Measurements from ENCODE around the gene CALB2.

DNA sequence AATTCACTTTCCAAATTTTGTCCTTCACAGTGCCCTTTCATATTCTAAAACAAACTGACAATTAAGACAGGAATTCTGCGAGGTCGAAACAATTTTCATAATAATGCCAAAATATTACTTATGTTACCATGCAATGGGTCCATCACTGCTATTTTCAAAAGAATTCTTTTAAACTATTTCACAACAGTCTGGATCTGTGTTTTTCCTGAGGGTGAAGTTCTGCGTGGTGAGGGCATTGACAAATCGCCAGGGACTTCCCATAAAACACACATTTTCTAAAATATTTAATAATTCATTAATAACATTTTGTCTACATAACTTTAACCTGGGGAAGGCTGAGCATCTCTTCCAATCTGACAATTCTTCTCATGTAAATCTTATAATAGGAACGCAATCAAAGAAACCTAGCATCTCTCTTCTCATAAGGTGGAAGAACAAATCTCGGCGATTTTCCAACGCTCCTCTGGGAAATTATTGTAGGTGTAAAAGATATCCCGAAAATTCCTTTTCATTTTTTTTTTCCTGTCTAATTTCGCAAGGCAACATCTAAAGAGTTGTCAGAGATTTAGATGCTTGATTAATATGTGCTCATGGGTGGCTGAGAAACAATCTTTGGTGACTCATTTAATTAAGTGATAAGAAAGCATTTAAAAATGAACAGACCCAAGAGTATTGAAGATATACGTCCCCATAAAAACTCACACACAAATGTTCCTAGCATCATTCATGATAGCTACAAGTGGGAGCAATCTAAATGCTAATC, 41.5 kb downstream of the CALB2 start:
- TF ChIP-seq, protein P1, sequence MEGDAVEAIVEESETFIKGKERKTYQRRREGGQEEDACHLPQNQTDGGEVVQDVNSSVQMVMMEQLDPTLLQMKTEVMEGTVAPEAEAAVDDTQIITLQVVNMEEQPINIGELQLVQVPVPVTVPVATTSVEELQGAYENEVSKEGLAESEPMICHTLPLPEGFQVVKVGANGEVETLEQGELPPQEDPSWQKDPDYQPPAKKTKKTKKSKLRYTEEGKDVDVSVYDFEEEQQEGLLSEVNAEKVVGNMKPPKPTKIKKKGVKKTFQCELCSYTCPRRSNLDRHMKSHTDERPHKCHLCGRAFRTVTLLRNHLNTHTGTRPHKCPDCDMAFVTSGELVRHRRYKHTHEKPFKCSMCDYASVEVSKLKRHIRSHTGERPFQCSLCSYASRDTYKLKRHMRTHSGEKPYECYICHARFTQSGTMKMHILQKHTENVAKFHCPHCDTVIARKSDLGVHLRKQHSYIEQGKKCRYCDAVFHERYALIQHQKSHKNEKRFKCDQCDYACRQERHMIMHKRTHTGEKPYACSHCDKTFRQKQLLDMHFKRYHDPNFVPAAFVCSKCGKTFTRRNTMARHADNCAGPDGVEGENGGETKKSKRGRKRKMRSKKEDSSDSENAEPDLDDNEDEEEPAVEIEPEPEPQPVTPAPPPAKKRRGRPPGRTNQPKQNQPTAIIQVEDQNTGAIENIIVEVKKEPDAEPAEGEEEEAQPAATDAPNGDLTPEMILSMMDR (IDR thresholded peaks at IDR 0.05): no peak
- no peak for TF ChIP-seq POLR2A (IDR thresholded peaks at IDR 0.05)

Measured in uterus (tissue), 2 donors.